ENCODE data around the gene RNF13. TPM values are rescaled to one million over a fixed set of nuclear protein-coding genes. Genes with fewer than 3 reads are reported as not detected.

RNF13 gene
- total and polyA plus RNA-seq, 2 donors (not counting 3 experiments of a cell fraction or from before 2014, with no cell fraction given), result 16.4 to 27.1 TPM

DNA sequence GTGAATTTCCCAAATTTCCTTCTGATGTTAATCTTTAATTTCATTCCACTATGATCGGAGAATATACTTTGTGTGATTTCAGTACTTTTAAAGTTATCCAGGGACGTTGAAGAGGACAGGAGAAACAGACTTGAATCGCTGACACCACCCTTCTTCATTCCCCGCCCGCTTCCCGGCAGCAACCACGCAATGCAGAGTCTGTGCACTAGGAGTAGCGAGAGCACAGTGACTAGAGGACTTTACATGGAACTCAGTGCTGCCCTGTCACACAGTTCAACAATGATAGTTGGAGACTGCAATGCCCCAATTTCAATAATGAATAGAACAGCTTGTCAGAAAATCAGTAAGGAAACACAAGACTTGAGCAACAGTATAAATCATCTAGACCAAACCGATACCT is 73.9 kb downstream of the RNF13 start:
- Histone ChIP-seq H3K9me3 (replicated peaks; ENCODE audit: control insufficient read depth, insufficient read depth, low read length) (no peaks in the 10 kb centered on the region), H3K27me3 (ENCODE audit: control insufficient read depth in 2 of 2, insufficient read depth in 2 of 2, low read length in 2 of 2) (no peaks in the 10 kb centered on the region), H3K4me3 (replicated peaks in 1 of 3; ENCODE audit: insufficient read depth in 1 of 3, low read depth in 1 of 3, low read length in 3 of 3) (no peak overlapping the region), H3K9ac (replicated peaks; ENCODE audit: extremely low read depth, insufficient read depth, low read length) (no peak overlapping the region), H3K27ac (ENCODE audit: insufficient read depth, low read depth, low read length) (no peak overlapping the region), H3K79me2 (ENCODE audit: control insufficient read depth, insufficient read depth, low read length) (no peaks in the 10 kb centered on the region), H3K4me2 (ENCODE audit: insufficient read depth, low read length) (no peak overlapping the region), H3K36me3 (ENCODE audit: control insufficient read depth in 2 of 2, extremely low read depth in 1 of 2, insufficient read depth in 2 of 2, low read length in 2 of 2) (no peaks in the 10 kb centered on the region), H2AFZ (ENCODE audit: low read depth, low read length) (no peak overlapping the region), H3K9me1 (replicated peaks; ENCODE audit: control insufficient read depth, extremely low read depth, insufficient read depth, low read length) (no peaks in the 10 kb centered on the region), H4K20me1 (replicated peaks; ENCODE audit: control insufficient read depth, extremely low read depth, insufficient read depth, low read length) (no peaks in the 10 kb centered on the region), H3K4me1 (ENCODE audit: control insufficient read depth, extremely low read depth, insufficient read depth, low read length) (no peaks in the 10 kb centered on the region)
- no peak for TF ChIP-seq GATA2 (IDR thresholded peaks at IDR 0.05; ENCODE audit: insufficient read depth, insufficient read length, low read depth, low read length)
- no peak for TF ChIP-seq FOS (IDR thresholded peaks at IDR 0.05; ENCODE audit: borderline replicate concordance, insufficient read depth, low read length)
- no peak for TF ChIP-seq POLR2AphosphoS5 (IDR thresholded peaks at IDR 0.05; ENCODE audit: insufficient read depth, low read depth, low read length)
- no peak for TF ChIP-seq JUN (IDR thresholded peaks at IDR 0.05; ENCODE audit: borderline replicate concordance, insufficient read depth, insufficient read length, low read depth)
- TF ChIP-seq POLR2A (IDR thresholded peaks at IDR 0.05; ENCODE audit: low read depth, low read length), result no peak
- TF ChIP-seq, protein P1, sequence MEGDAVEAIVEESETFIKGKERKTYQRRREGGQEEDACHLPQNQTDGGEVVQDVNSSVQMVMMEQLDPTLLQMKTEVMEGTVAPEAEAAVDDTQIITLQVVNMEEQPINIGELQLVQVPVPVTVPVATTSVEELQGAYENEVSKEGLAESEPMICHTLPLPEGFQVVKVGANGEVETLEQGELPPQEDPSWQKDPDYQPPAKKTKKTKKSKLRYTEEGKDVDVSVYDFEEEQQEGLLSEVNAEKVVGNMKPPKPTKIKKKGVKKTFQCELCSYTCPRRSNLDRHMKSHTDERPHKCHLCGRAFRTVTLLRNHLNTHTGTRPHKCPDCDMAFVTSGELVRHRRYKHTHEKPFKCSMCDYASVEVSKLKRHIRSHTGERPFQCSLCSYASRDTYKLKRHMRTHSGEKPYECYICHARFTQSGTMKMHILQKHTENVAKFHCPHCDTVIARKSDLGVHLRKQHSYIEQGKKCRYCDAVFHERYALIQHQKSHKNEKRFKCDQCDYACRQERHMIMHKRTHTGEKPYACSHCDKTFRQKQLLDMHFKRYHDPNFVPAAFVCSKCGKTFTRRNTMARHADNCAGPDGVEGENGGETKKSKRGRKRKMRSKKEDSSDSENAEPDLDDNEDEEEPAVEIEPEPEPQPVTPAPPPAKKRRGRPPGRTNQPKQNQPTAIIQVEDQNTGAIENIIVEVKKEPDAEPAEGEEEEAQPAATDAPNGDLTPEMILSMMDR (IDR thresholded peaks at IDR 0.05; ENCODE audit: extremely low read depth in 1 of 2, insufficient read depth in 1 of 2, low read depth in 1 of 2, low read length in 2 of 2), result no peak
- TF ChIP-seq EZH2 (IDR thresholded peaks at IDR 0.05; ENCODE audit: borderline replicate concordance, low read depth, low read length, severe bottlenecking), result no peak
- TF ChIP-seq MYC (IDR thresholded peaks at IDR 0.05; ENCODE audit: low read depth, low read length), result no peak
- TF ChIP-seq, protein P2, sequence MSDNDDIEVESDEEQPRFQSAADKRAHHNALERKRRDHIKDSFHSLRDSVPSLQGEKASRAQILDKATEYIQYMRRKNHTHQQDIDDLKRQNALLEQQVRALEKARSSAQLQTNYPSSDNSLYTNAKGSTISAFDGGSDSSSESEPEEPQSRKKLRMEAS (IDR thresholded peaks at IDR 0.05; ENCODE audit: insufficient read depth, insufficient read length), result no peak
- BruUV-seq (replicated peaks), result no TSS peak
- intact Hi-C loops (cut with micrococcal nuclease) (no loop called here), dilution Hi-C loops (cut with MboI; ENCODE audit: extremely low pct_ligation_motif_present, low sequenced_read_pairs) (no loop called here)
- FAIRE-seq, result no peak
- ChIA-PET POLR2A (no interaction called here), CTCF (no interaction called here)
- no peak for DNase-seq (ENCODE audit: low read depth, low spot score)

Data from endothelial cell of umbilical vein (primary cell).